Hepatocyte (in vitro differentiated cells): Measurements from ENCODE around the gene SH3RF3. TPM values are rescaled to one million over a fixed set of nuclear protein-coding genes. Genes with fewer than 3 reads are reported as not detected.

ENCODE experiments used
- DNase-seq: peaks from one replicate; pipeline ENCODE4 v3.0.0-alpha.2; 2016; ENCODE audit warnings: low spot score
- H2AFZ ChIP-seq: fragments of 200-600 bp; sonication (generic); 2 replicates; pipeline ENCODE4 v1.6.0; 2016; ENCODE audit warnings: antibody characterized with exemption, mild to moderate bottlenecking
- H3K27ac ChIP-seq: fragments of 200-600 bp; sonication (generic); 2 replicates; pipeline ENCODE4 v1.5.1; 2016; ENCODE audit warnings: mild to moderate bottlenecking
- H3K27me3 ChIP-seq: fragments of 200-600 bp; sonication (generic); 2 replicates; pipeline ENCODE4 v1.6.1; 2016
- H3K36me3 ChIP-seq: fragments of 200-600 bp; sonication (generic); replicated peaks from 2 replicates; pipeline ENCODE4 v1.5.1; 2016; ENCODE audit warnings: low read depth; ENCODE audit not compliant: insufficient read depth
- H3K4me1 ChIP-seq: fragments of 200-600 bp; sonication (generic); 2 replicates; pipeline ENCODE4 v1.5.1; 2016; ENCODE audit warnings: mild to moderate bottlenecking, moderate library complexity; ENCODE audit not compliant: insufficient read depth
- H3K4me2 ChIP-seq: fragments of 200-600 bp; sonication (generic); 2 replicates; pipeline ENCODE4 v1.6.0; 2016
- H3K4me3 ChIP-seq: fragments of 200-600 bp; sonication (generic); 2 replicates; pipeline ENCODE4 v1.5.1; 2016; ENCODE audit warnings: mild to moderate bottlenecking
- H3K79me2 ChIP-seq: fragments of 200-600 bp; sonication (generic); 2 replicates; pipeline ENCODE4 v1.6.0; 2017; ENCODE audit warnings: mild to moderate bottlenecking
- H3K9me2 ChIP-seq: fragments of 200-600 bp; sonication (generic); replicated peaks from 2 replicates; pipeline ENCODE4 v1.6.0; 2017; ENCODE audit warnings: mild to moderate bottlenecking; ENCODE audit not compliant: insufficient read depth
- H3K9me3 ChIP-seq: fragments of 200-600 bp; sonication (generic); 2 replicates; pipeline ENCODE4 v1.5.1; 2016; ENCODE audit warnings: low read depth, mild to moderate bottlenecking
- H4K20me1 ChIP-seq: fragments of 200-600 bp; sonication (generic); 2 replicates; pipeline ENCODE4 v1.6.0; 2016; ENCODE audit warnings: mild to moderate bottlenecking; ENCODE audit not compliant: insufficient read depth, poor library complexity, severe bottlenecking
- EZH2 ChIP-seq: fragments of 200-600 bp; sonication (generic); IDR thresholded peaks from 2 replicates; pipeline ENCODE4 v1.6.1; 2016; ENCODE audit warnings: antibody characterized with exemption, mild to moderate bottlenecking, borderline replicate concordance
- EZH2phosphoT487 ChIP-seq: fragments of 200-600 bp; sonication (generic); IDR thresholded peaks from one replicate; pipeline ENCODE4 v1.6.1; 2018; ENCODE audit warnings: antibody characterized with exemption, mild to moderate bottlenecking, low read depth, moderate library complexity; ENCODE audit not compliant: unreplicated experiment, severe bottlenecking
- WGBS: methylation state at CpG from one replicate; pipeline ENCODE4 v1.1.6; 2016; ENCODE audit warnings: low lambda C conversion rate; ENCODE audit errors: missing lambda C conversion rate; 5-methylcytosine and 5-hydroxymethylcytosine counted together
- polyA plus RNA-seq: library from polyadenylated mRNA; unstranded; fragments of >200 nt; fragmentation: Nextera tagmentation; extraction: Ambion mirVana; gene quantifications from 2 replicates; pipeline ENCODE4 v1.2.1, GENCODE V29; 2016
- total RNA-seq: library from RNA; depleted of rRNA; stranded (reverse); fragments of >200 nt; gene quantifications from 2 replicates; pipeline ENCODE4 v1.2.3, GENCODE V29; 2014
- TF ChIP-seq, protein P1 (sequence below): fragments of 200-600 bp; sonication (generic); IDR thresholded peaks from 2 replicates; pipeline ENCODE4 v1.5.1; 2016; ENCODE audit warnings: antibody characterized with exemption, mild to moderate bottlenecking; ENCODE audit not compliant: poor library complexity

Gene SH3RF3
- total and polyA plus RNA-seq, 2 experiments from 2014 or later = 1.9 to 2.1 TPM

DNA sequence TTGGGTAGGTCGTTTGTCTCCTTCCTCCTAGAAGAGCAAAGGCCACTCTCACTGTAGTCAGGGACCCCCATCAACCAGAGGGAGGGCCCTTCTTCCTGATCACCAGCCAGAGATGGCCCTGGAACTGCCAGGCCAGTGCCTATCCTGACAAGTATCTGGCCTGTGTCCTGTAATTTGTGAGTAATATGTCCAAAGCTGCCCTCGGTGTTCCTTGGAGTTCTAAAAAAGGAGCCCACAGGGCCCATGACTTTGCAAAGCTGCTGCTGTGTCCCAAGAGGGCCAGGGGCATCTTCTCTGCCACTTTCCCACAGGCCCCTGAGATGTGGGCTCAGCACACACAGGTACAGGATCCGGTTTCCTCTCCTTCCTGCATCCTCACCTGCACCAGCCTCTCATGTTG is 272.4 kb downstream of the SH3RF3 start:
- H3K4me2 ChIP-seq = no peak overlapping the region
- H3K4me1 ChIP-seq = no peaks in the 10 kb centered on the region
- no peaks in the 10 kb centered on the region for H3K27me3 ChIP-seq
- H3K79me2 ChIP-seq = no peaks in the 10 kb centered on the region
- no peak for DNase-seq
- no peaks in the 10 kb centered on the region for H3K9me3 ChIP-seq
- TF ChIP-seq, protein P1, sequence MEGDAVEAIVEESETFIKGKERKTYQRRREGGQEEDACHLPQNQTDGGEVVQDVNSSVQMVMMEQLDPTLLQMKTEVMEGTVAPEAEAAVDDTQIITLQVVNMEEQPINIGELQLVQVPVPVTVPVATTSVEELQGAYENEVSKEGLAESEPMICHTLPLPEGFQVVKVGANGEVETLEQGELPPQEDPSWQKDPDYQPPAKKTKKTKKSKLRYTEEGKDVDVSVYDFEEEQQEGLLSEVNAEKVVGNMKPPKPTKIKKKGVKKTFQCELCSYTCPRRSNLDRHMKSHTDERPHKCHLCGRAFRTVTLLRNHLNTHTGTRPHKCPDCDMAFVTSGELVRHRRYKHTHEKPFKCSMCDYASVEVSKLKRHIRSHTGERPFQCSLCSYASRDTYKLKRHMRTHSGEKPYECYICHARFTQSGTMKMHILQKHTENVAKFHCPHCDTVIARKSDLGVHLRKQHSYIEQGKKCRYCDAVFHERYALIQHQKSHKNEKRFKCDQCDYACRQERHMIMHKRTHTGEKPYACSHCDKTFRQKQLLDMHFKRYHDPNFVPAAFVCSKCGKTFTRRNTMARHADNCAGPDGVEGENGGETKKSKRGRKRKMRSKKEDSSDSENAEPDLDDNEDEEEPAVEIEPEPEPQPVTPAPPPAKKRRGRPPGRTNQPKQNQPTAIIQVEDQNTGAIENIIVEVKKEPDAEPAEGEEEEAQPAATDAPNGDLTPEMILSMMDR = no peak
- TF ChIP-seq EZH2phosphoT487 (no peak), EZH2 (no peak)
- no peak overlapping the region for H3K4me3 ChIP-seq
- no peaks in the 10 kb centered on the region for H3K9me2 ChIP-seq
- H3K36me3 ChIP-seq = no peaks in the 10 kb centered on the region
- 73% methylated on average over 3 of the region's 3 CpGs for WGBS
- H3K27ac ChIP-seq = no peak overlapping the region
- H2AFZ ChIP-seq = no peak overlapping the region
- no peaks in the 10 kb centered on the region for H4K20me1 ChIP-seq

DNA sequence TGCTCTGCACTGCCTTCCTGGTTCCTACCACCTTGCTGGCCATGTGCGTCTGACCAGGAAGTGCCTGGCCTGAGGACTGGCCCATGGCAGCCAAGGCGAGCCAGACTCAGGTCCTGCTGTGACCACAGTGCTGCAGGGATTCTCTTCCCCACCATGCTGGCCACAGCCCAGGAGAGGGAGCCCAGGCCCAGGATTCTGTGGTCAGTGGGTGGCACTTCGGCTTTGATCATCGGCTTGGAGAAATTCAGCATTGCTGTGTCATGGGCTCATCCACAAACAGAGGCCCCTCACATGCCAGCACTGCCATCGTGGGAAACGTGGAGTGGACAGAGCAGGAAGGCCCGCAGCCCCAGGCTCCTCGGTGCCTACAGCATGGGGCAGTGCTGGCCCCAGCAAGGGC is 273.2 kb downstream of the SH3RF3 start:
- DNase-seq = no peak
- Histone ChIP-seq H3K9me3 (no peaks in the 10 kb centered on the region), H3K4me3 (no peak overlapping the region), H3K4me2 (no peak overlapping the region), H3K27me3 (no peaks in the 10 kb centered on the region), H3K36me3 (no peaks in the 10 kb centered on the region), H3K9me2 (no peaks in the 10 kb centered on the region), H3K4me1 (no peaks in the 10 kb centered on the region), H3K27ac (no peak overlapping the region), H4K20me1 (no peaks in the 10 kb centered on the region), H3K79me2 (no peaks in the 10 kb centered on the region), H2AFZ (no peak overlapping the region)
- TF ChIP-seq, protein P1 = no peak
- TF ChIP-seq EZH2phosphoT487 (no peak), EZH2 (no peak)
- WGBS = 84% methylated on average over 8 of the region's 8 CpGs

DNA sequence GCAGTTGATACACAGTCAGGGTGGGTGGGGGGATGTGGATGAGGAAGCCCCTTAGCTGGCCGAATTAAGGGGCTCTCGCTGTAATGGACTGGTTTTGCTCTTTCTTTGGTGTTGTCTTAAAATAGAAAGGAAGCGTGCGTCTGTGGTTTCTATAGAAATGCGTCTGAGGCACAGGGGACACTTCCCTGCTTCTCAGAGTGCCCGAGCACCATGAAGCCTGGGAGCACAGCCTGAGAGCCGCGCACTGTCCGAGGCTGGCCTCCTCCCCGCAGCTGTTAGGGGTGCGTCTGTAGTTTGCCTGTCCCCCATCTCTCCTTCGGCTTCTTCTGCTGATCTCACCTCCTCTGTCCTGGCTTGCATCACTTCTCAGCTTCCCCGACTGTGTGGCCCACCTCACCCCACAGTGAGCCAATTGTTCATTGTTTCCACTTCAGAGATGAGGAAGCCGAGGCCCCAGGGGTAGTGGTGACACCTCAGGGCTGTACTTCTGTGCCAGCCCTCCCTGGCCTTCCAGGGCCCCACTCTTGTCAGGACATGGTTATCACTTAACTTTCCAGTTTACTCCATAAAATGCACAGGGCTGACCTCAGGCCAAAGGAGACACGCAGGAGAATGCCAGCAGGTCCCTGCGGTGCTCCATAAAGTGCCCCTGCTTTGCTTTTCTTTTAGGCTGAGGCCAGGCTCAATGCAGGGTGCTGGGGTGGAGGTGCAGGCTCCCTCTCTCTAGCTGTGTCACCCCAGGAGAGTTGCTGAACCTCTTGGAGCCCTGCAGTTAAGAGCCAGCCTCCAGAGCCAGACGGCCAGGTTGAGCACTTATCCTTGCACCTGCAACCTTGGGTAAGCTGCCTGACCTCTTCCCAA is 274.2 kb downstream of the SH3RF3 start:
- no peaks in the 10 kb centered on the region for H3K4me1 ChIP-seq
- no peak overlapping the region for H3K27ac ChIP-seq
- DNase-seq = no peak
- no peak overlapping the region for H3K4me3 ChIP-seq
- H2AFZ ChIP-seq = no peak overlapping the region
- H3K79me2 ChIP-seq = no peaks in the 10 kb centered on the region
- H3K27me3 ChIP-seq = no peaks in the 10 kb centered on the region
- H3K36me3 ChIP-seq = no peaks in the 10 kb centered on the region
- TF ChIP-seq EZH2phosphoT487 = no peak
- TF ChIP-seq, protein P1 = no peak
- TF ChIP-seq EZH2 = no peak
- no peaks in the 10 kb centered on the region for H3K9me3 ChIP-seq
- no peaks in the 10 kb centered on the region for H4K20me1 ChIP-seq
- WGBS = 88% methylated on average over 17 of the region's 17 CpGs
- no peaks in the 10 kb centered on the region for H3K9me2 ChIP-seq
- no peak overlapping the region for H3K4me2 ChIP-seq
